Mesendoderm (in vitro differentiated cells): ENCODE data around the gene CEMIP. TPM values are rescaled to one million over a fixed set of nuclear protein-coding genes. Genes with fewer than 3 reads are reported as not detected.

ENCODE experiments used
- DNase-seq: peaks from one replicate; pipeline ENCODE4 v3.0.0; 2013
- H2AK5ac ChIP-seq: 2 replicates; pipeline ENCODE4 v1.6.1; 2013; ENCODE audit warnings: low read length, inconsistent platforms
- H2BK120ac ChIP-seq: 2 replicates; pipeline ENCODE4 v1.6.1; 2013; ENCODE audit warnings: low read depth, mild to moderate bottlenecking, low read length, moderate library complexity, mixed read lengths
- H2BK15ac ChIP-seq: replicated peaks from 2 replicates; pipeline ENCODE4 v1.6.1; 2013; ENCODE audit warnings: low read depth, mild to moderate bottlenecking, moderate library complexity
- H2BK5ac ChIP-seq: 2 replicates; pipeline ENCODE4 v1.6.1; 2013; ENCODE audit warnings: low read length, inconsistent platforms
- H3K18ac ChIP-seq: 2 replicates; pipeline ENCODE4 v1.6.1; 2013; ENCODE audit warnings: mild to moderate bottlenecking, low read length, mixed read lengths
- H3K23ac ChIP-seq: one replicate; pipeline ENCODE4 v1.6.1; 2013; ENCODE audit warnings: low read length
- H3K27ac ChIP-seq: 2 replicates; pipeline ENCODE4 v1.5.1; 2013; ENCODE audit warnings: low read depth, mild to moderate bottlenecking, inconsistent platforms, low read length, moderate library complexity
- H3K27me3 ChIP-seq: 2 replicates; pipeline ENCODE4 v1.6.1; 2013; ENCODE audit warnings: low read length, control low read depth, mild to moderate bottlenecking, inconsistent platforms; ENCODE audit not compliant: insufficient read depth, poor library complexity
- H3K36me3 ChIP-seq: 2 replicates; pipeline ENCODE4 v1.6.1; 2013; ENCODE audit warnings: low read length, inconsistent platforms; ENCODE audit not compliant: control insufficient read depth, insufficient read depth
- H3K4ac ChIP-seq: one replicate; pipeline ENCODE4 v1.6.1; 2013; ENCODE audit warnings: low read depth, mild to moderate bottlenecking, low read length, moderate library complexity
- H3K4me1 ChIP-seq: 2 replicates; pipeline ENCODE4 v1.6.1; 2013; ENCODE audit warnings: low read depth, low read length, inconsistent platforms; ENCODE audit not compliant: control insufficient read depth
- H3K4me2 ChIP-seq: 2 replicates; pipeline ENCODE4 v1.6.1; 2013; ENCODE audit warnings: low read length
- H3K4me3 ChIP-seq: 2 replicates; pipeline ENCODE4 v1.5.1; 2013; ENCODE audit warnings: mild to moderate bottlenecking, low read length
- H3K56ac ChIP-seq: one replicate; pipeline ENCODE4 v1.6.1; 2013; ENCODE audit warnings: low read length
- H3K79me1 ChIP-seq: 2 replicates; pipeline ENCODE4 v1.6.1; 2013; ENCODE audit warnings: low read length, inconsistent platforms
- H3K79me2 ChIP-seq: 2 replicates; pipeline ENCODE4 v1.6.1; 2013; ENCODE audit warnings: mild to moderate bottlenecking, low read length; ENCODE audit not compliant: control insufficient read depth, insufficient read depth
- H3K9ac ChIP-seq: 2 replicates; pipeline ENCODE4 v1.6.1; 2013; ENCODE audit warnings: low read length, inconsistent platforms
- H4K5ac ChIP-seq: one replicate; pipeline ENCODE4 v1.6.1; 2013; ENCODE audit warnings: low read length
- H4K8ac ChIP-seq: one replicate; pipeline ENCODE4 v1.6.1; 2013; ENCODE audit warnings: low read depth, mild to moderate bottlenecking, control low read depth, low read length, moderate library complexity
- WGBS: extraction: QIAGEN DNeasy Blood & Tissue Kit; methylation state at CpG from one replicate; pipeline ENCODE4 v1.1.7; 2013; ENCODE audit warnings: low lambda C conversion rate, missing lambda C conversion rate; ENCODE audit not compliant: insufficient coverage; ENCODE audit errors: extremely low coverage; 5-methylcytosine and 5-hydroxymethylcytosine counted together
- small RNA-seq: library from polyadenylated mRNA; stranded (forward); fragments of <200 nt; extraction: miRNeasy Mini kit (QIAGEN cat#:217004); gene quantifications from one replicate; pipeline ENCODE3, GENCODE V24; 2013; ENCODE audit not compliant: insufficient read depth

The CEMIP gene

DNA sequence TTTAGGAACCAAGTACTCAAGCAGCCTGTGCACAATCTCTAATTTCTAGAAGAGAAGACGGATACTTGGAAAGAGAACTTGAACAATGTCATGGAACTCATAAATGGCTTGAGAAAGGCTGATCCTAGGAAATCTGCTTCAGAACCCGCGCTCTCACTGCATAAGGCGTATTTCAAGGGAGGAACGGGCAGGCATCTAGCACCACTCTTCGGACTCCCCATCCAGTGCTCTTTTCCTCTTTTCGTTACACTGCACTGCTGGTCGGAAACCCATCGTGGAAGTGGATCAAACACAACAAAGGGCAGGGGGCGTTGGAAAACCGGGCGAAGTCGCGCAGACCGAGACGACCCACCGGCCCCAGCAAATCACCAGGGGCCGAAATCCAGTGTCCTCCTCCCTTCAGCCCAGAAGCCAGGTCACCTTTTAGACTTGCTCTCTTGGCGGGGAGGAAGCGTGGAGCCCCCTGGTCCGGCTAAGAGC, 221.0 kb downstream of the CEMIP start:
- Histone ChIP-seq H4K8ac (peak overlapping the region; percentile 100), H3K23ac (no peak overlapping the region), H3K36me3 (no peaks in the 10 kb centered on the region), H3K4me2 (peak overlapping the region; percentile 42), H3K9ac (peak overlapping the region; percentile 92), H2BK120ac (no peak overlapping the region), H2AK5ac (no peak overlapping the region), H3K4me1 (peaks cover 4% of the 10 kb centered on the region), H3K18ac (peak overlapping the region; percentile 71), H3K27ac (peak overlapping the region; percentile 78), H2BK15ac (no peak overlapping the region), H3K79me1 (peaks cover 10% of the 10 kb centered on the region), H3K4me3 (peak overlapping the region; percentile 26), H2BK5ac (peak overlapping the region; percentile 73), H3K79me2 (peaks cover 14% of the 10 kb centered on the region), H3K4ac (peak overlapping the region; percentile 23), H3K27me3 (no peaks in the 10 kb centered on the region), H3K56ac (peak overlapping the region; percentile 94), H4K5ac (no peak overlapping the region)
- DNase-seq, result no peak
- no CpG with 5 or more reads among the region's 21 CpGs for WGBS

DNA sequence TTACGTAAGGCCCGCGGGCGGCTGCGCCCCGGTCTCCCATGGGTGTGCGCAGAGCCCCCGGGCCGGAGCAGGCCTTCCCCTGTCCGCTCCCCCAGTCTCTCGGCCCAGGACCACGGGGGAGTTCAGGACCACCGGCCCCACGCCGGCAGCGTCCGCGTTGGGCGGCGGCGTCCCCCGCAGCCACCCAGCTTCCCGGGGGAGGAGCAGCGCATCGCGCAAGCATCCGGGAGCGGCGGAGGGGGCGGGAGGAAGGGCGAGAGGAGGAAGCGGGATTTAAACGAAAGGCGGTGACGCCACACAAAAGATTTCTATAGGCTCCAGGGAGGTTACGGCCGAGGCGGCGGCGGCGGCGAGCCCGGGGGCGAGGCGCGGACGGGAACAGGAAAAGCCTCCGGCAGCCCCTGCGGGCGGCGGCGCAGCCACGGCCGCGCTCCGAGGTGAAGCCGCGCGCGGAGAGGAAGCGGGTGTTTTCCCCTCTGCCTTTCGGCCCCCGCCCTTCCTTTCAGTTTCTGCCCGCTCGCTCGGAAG, 221.5 kb downstream of the CEMIP start, which contains the start of gene TLNRD1:
Gene TLNRD1, plus strand, starts transcription at position 300 of the 528 bp plus-strand sequence. CDS start 1,349 bp downstream, outside the sequence.
- peak within 1 kb of the TSS; percentile 90 for H3K4ac ChIP-seq
- H3K27me3 ChIP-seq, result no peaks in the 10 kb centered on the region
- H4K5ac ChIP-seq, result no peak within 1 kb of the TSS
- peak within 1 kb of the TSS; percentile 73 for H2BK5ac ChIP-seq
- H3K9ac ChIP-seq, result peak within 1 kb of the TSS; percentile 92
- peak within 1 kb of the TSS; percentile 89 for H3K23ac ChIP-seq
- H3K79me2 ChIP-seq, result peaks cover 15% of the 10 kb centered on the region
- H3K4me1 ChIP-seq, result peaks cover 4% of the 10 kb centered on the region
- H3K79me1 ChIP-seq, result peaks cover 10% of the 10 kb centered on the region
- peak within 1 kb of the TSS; percentile 48 for H3K4me2 ChIP-seq
- H3K4me3 ChIP-seq, result peak within 1 kb of the TSS; percentile 74
- no peak within 1 kb of the TSS for H2BK120ac ChIP-seq
- WGBS, result no CpG with 5 or more reads among the region's 66 CpGs
- H4K8ac ChIP-seq, result peak within 1 kb of the TSS; percentile 100
- peak within 1 kb of the TSS; percentile 94 for H3K56ac ChIP-seq
- peak within 1 kb of the TSS; percentile 96 for H3K27ac ChIP-seq
- peak; percentile 95 for DNase-seq
- H3K36me3 ChIP-seq, result no peaks in the 10 kb centered on the region
- peak within 1 kb of the TSS; percentile 98 for H3K18ac ChIP-seq
- no peak within 1 kb of the TSS for H2BK15ac ChIP-seq
- H2AK5ac ChIP-seq, result no peak within 1 kb of the TSS

Small RNAs within 50 kb of the gene (small RNA-seq; reads per million reads assigned to genes)
- gene MIR4514, result not detected
- gene MIR549A, result 0.90 reads per million
